HG03571 (cell line): ENCODE data around the gene TMEM120B.
"Not testable (repeated sequence)": the region's sequence is repeated elsewhere in the genome, so short reads cannot be mapped to it uniquely, and the experiment has no call there.

Experiments
- ATAC-seq: cut with Tn5 transposase; IDR thresholded peaks from one replicate; pipeline ENCODE4 v1.9.1; 2021; ENCODE audit not compliant: unreplicated experiment

Gene TMEM120B

DNA sequence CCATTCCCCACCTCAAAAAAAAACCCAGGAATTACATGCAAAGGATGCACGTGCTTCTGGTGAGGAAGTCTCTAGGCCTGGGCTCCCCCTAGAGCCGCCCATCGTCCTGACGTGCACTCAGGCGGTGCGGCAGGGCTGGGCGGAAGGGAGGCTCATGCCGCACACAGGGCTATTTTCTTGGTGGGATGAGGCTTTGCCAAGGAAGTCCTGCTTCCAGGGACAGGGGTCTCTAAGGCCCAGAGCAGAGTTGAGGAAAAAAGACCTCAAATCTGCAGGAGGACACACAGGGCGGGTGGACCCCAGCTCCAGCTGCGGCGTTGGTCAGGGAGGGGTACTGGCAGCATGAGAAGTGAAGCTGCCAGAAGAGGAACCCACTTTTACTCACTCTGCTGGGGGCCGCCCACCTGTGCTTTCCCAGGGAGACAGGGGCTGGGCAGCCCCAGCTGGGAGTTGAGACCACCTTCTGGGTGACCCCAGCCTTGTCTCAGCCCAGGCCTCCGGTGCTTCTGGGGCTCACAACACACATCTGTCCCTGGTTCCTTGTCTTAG is 76.8 kb downstream of the TMEM120B start:
- ATAC-seq: no peak

DNA sequence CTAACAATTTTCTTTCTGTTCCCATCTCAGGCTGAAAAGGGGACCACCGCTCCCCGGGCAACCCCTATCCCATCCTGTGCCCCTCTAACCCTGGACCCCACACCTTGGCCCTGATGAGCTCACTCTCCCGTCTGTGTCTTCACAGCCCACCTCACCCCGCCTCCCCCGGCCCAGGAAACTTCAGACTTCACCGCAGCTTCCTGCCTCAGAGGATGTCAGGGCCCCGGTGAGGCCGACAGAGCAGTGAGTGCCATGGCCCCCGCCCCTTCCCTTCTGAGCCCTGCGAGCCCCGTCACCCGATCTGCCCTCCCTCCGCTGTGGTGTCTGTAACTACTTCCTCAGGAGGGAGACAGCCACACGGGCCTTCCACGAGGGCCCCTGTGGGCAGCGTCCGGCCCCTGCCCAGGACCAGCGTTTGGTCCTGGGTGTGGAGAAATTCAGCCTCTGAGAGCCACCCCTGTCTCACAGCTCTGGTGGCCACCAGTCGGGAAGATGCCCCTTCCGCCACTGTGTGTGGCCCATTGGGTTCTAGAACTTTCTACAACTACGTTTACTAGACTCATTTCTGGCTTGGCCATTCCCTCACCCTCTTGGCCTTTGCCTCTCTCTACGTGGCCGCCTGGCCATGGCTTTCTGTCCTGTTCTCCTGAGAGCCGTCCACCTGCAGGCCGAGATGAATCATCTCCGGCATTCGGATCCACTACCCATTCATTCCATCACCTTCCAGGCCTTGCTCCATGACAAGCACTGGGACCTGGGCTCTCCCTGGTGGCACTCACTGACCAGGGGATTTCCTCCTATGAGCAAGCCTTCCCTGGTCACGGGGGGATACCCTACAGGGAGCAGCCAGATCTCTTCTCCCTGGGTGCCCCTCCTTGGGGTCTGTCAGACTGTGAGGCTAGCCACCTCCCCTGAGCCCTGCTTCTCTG is 77.5 kb downstream of the TMEM120B start:
- peak; percentile 46 for ATAC-seq

DNA sequence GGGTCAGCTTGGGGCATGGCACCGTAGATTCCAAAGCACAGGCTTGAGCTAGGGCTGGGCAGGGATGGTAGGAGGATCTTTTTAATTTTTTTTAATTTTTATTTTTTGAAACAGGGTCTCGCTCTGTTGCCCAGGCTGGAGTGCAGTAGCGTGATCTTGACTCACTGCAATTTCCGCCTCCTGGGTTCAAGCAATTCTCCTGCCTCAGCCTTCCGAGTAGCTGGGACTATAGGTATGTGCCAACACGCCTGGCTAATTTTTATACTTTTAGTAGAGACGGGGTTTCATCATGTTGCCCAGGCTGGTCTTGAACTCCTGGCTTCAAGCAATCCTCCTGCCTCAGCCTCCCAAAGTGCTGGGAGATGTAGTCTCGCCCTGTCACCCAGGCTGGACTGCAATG is 78.2 kb downstream of the TMEM120B start:
- not testable (repeated sequence) for ATAC-seq

DNA sequence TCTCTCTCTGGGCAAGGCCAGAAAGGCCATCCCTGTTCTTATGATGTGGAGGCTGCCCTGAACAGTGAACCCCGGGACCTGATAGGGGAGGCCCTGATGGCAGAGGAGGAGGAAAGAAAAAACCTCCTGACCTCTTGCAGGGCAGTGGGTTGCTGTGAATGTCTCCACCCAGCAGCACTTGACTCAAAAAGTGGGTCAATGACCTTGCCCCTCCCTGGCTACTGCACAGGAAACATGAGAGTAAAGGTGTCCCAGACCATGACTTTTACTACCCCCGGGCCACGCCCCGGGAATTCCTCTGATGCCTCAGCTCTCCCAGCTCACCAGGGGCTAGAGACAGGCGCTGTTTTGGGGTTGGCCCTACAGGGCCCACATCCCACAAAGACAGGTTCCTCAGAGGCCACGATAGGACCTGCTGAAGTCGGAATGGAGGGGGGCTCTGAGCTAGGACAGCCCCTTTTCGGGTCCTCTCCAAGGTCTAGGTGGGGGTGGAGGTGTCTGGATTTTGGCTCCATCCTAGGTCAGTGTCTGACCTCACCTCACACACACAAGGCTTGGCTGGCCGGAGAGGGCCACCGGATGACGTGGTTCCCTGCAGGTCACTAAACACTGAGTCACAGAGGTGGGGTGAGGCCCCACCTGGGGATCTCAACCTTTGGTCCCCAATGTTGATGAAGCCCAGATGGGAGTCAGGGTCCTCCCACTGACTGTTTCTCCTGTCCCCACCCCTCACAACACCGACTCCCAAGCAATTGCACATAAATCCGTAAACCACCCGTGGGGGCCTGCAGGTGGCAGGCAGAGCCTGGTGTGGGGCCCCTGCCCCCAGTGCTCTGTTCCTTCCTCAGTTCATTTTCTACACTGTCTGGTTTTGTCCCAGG is 79.4 kb downstream of the TMEM120B start:
- ATAC-seq: no peak

DNA sequence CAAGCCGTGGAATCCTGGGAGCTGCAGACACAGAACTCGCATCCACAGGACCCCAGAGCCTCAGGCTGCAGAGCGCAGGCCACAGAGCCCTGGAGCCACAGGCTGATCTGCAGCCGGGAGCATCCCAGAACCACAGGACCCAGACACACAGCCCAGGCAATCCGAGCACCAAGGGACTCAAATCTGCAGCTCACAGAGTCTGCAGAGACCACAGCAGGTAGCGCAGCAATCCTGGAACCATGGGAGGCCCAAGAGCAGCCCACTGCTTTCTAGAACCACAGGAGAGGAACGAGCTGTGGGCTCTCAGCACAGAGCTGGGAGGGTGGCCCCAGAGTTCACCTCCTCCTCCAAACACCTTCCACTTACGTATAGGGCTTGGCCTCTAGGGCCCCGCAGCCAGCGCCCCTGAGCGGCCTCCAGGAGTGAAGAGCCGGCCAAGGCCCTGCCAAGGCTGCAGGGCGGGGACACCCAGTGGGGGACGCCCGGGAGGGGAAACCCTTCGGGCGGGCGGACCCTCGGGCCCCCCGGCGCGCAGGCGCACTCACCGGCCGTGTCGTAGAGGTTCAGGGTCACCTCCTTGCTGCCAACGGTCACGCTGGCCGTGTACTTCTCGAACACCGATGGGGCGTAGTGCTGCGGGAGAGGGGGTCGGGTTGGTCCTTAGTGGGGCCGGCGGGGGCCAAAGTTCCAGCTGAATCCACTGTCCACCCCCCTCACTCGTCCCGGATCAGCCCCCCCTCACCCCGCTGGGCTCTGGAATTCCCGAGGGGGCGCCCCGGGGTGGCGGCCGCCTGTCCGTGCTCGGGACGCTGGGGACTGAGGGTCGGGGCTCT is 80.3 kb downstream of the TMEM120B start:
- no peak for ATAC-seq

DNA sequence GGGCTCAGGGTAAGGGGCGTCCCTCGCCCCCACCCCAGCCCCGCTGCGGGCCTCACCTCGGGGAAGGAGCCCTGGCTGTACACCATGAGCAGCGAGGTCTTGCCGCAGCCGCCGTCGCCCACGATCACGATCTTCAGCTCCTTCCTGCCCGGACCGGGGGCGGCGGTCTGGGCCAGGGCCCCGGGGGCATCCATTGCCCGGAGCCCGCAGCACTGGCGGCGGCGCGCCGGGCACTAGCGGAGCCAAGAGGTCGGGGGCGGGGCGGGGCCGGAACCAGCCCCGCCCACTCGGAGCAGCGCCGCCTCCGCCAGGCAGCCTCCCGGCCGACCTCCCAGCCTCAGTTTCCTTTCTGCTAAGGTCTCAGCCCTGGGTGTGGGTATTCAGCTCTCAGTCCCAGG is 80.9 kb downstream of the TMEM120B start, which contains the start of gene RHOF:
Gene RHOF (minus strand): TSS at position 249 of the 398 bp plus-strand sequence. CDS start 55 bp downstream, at position 194.
- ATAC-seq: peak; percentile 9

DNA sequence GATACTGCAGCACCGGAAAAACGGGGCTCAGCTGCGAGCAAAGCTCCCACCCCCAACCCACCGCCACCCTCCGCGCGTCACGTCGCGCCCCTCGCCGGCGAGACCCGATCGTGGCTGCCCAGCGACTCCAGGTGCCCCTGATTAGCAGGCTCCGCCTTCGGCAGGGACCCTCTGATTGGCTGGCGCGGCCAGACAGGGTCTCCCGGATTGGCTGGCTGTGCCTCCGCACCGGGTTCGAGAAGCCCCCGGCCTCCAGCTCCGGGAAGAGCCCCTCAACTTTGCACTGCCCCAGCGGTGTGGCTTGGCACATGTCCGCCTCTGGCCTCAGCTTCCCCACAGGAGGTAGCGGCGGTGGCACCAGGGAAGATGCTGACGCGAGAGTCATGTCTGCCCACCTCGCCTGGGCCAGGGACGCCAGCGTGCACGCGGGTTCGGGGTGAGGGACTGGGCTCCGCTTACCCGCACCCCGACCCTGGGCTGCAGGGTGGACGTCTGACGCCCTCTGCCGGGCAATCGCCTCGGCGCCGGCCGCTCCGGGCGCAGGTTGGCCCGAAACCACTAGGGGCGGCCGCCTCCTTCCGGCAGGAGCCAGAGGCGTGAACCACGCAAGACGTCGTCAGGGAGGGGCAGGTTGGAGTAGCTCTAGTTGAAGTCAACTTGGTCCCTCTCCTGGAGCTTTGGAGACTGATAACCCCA is 81.4 kb downstream of the TMEM120B start:
- ATAC-seq: peak; percentile 33

DNA sequence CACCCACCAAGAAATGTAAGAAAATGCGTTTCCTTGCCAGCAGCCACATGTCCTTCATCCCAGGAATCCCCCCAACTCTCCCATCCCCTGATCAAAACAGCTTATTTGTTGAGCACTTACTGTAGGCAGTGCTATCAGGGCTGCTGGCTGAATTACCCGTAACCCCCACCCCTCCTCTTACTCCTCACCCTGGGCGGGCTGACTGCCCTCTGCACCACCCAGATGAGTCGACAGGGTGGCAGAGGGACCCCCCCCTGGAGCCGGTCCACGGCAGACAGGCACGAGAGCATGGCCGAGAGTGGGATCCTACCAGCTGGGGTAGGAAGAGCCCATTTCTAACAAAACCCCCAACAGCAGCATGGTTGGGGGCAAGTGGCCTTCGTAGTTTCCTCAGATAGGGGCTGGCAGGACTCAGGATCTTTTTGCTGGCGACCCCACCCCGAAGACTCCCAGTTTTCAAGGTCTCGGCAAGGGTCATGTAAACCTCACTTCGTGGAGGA is 82.0 kb downstream of the TMEM120B start:
- no peak for ATAC-seq

DNA sequence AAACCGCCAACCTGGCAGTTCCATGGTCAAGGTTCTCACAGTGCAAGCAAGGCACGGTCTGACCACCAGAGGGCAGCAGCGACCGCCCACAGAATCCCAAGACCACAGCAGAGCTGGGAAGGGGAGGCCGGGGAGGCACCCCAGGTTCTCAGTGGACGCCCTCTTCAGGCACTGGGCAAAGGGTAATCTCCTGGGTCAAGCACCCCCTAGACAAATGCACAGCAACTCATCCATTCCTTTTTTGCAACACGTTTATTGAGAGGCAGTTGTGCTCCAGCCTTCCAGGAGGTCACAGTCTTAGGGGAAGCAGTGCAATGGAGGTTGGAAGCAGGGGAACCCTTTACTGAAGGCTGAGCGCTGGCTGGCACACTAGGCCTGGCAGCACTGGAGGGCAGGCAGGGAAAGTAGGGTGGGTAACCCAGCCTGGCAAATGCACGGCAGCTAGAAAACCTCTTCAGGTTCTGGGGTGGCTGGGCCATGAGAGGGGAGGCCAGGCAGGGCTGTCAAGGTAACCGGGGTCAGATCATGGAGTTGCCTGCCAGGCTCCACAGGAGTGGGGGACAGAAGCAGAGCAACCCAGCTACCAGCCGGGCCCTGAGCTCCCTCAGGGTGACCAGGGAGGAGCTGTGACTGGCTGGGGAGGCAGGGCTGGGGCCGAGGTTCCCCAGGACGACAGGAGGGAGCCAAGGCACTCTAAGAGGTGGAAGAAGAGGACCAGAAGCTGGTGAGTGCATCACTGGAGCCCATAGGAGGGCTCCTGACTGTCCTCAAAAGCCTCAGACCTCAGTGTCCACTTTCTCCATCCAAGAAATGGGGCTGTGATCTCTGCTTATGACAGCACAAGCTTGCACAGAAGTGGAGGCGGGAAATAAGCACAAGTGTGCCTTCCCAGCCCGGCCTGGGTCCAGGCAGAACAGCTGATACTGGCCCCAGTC is 82.7 kb downstream of the TMEM120B start:
- no peak for ATAC-seq

DNA sequence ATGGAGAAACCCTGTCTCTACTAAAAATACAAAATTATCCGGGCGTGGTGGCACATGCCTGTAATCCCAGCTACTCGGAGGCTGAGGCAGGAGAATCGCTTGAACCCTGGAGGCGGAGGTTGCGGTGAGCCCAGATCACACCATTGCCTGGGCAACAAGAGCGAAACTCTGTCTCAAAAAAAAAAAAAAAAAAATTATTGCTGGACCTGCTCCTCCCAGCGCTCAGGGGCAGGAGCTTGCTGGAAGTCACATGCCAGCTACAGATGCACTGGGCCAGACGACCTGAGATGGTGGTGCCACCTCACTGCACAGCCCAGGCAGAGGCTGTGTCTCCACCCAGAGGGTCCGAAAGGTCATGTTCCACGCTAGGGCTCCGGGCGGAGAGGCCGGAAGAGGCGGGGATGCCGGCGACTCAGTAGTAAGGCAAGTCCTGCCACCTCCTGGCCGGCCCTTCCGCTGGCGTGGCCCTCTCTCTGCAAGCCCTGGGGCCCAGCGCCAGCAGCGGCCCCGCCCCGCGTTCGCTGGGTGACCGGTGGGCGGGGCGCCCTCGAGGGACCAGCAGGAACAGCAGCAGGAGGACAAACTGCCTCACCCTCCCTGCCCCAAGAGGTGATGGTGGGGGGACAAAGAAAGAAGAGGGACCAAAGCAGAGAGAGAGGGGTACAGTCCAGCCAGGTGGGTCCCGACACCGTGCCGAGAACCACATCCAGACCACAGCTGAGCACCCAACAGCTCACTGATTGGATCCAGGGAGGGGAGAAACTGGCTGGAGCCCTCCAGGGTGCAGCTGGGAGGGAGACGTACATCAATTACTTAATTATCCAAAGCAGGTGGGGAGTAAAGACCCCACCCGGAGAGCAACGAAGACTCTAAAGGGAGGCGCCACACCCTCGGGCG is 84.6 kb downstream of the TMEM120B start:
- no peak for ATAC-seq

DNA sequence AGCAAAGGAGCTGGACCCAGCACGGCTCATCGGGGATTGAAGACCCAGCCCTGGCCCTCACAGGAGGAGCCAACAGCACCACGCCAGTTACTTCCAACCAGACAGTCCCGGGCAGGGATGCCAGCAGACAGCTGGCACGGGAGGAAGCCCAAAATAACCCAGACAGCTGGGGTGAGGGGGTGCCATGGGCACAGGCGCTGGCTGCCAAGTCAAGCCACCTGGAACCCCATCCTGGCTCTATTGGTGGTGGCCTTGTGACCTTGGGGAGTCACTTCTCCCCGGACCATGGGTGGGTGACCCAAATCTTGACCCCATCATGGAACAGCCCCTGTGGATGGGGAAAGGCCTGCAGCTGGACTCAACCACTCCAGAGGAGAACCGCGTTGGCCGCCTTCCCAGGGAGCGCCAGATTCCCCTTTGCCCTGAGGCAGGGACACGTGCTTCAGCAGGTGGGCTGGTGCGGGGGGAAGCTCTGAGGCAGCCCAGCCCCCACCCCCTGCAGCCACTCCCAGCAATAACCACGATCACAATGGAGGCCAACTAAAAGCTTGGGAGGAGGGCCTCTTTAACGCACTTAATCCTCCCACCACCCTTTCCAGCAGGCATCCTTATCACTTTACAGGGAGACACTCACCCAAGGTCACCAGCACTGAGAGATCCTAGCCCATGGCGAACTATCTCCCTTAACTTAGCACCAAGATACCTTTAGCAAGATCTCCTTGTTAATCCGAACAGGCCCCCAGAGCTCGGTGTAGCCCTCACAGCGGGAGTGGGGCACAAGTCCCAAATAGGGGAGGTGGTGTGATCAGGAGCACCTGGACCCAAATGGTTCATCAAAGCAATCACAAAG is 85.6 kb downstream of the TMEM120B start:
- no peak for ATAC-seq

DNA sequence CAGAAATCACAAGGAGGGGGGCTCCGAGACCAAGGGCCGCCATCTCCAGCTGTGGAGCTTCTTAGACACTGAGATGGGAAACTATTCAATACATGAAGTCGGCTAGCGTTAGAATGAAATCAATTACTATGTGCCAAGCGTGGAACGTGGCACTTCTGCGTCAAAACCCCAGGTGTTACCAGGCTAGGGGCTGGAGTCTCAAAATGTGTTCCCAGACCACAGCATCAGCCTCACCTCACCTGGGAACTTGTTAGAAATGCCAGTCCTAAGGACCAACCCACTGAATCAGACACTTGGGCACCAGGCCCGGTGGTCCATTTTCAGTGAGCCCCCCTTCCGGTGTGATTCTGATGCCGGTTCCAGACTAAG is 86.2 kb downstream of the TMEM120B start:
- ATAC-seq: no peak

DNA sequence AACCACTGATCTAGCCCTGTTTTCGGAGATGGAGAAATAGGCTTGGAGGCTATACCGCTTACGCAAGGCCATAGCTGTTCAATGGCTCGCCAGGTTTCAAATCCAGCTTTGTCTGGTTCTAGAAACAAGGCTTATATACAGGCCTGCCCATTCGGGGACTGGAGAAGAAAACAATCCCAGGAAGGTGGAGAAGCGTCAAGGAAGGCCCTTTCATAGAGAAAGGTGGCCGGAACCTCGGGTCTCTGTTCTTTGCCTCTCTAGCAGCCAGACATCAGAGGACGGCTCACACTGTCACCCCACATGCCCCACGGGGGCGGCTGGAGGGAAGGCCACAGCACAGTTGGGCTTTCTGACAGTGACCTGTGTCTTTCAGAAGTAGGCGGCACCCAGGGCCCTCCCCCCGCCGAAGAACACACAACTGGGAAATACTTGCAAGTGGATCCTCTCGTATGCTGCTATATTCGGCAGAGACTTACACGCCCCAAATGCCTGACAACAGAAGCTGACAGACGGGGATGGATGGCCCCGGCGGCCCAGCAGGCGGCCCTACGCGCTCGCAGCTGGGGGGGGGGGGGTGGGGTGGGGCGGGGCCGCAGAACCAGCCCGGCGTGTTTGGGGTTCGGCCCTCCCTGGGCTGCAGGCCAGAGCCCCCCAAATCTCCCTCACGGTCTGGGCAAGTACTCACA is 86.7 kb downstream of the TMEM120B start:
- no peak for ATAC-seq

DNA sequence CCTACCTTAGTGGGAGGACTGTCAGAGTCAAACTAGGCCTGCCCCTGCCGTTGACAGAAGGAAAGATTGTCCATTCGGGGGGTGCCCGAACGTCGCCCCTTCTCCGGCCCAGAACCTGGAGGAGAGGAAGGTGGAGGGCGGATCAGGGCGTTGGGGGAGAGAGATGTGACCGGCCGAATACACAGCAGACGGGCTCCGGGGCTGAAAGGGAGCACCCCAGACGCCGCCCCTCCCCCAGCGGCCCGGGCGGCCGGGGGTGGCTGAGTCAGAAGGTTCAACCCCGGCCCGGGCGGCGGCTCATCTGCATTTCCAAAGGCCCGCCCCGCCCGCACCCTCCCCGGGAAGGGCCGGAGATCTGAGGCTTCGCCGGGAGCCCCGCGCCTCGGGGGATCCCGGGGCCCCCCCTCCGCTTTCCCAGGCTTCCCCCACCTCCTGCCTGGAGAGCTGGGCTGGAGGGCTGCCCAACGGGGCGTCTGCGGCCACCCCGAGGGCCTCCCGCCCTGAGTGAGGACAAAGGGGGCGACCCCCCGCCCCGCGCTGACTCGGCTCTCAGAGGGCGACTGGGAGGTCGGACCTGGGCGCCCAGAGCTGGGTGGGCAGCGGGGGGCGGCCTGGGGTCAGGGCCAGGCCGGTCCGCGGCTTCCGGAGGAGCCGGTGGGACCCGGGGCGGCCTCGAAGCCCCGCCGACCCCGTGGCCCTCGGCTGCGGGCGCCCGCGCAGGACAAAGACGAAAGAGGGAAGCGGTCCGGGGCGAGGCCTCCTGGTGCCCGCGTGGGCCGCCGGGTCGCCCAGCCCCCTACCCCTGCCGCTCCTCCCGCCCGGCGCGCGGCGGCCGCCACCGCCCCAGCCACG is 87.5 kb downstream of the TMEM120B start:
- no peak for ATAC-seq
